ENCODE data around the gene JARID2. TPM values are rescaled to one million over a fixed set of nuclear protein-coding genes. Genes with fewer than 3 reads are reported as not detected.

JARID2 gene
- total and polyA plus RNA-seq, 10 of the 15 experiments (the other 5 are each of a cell fraction or from before 2014, with no cell fraction given) = 4.2 to 21.6 (median 11.7) TPM

DNA sequence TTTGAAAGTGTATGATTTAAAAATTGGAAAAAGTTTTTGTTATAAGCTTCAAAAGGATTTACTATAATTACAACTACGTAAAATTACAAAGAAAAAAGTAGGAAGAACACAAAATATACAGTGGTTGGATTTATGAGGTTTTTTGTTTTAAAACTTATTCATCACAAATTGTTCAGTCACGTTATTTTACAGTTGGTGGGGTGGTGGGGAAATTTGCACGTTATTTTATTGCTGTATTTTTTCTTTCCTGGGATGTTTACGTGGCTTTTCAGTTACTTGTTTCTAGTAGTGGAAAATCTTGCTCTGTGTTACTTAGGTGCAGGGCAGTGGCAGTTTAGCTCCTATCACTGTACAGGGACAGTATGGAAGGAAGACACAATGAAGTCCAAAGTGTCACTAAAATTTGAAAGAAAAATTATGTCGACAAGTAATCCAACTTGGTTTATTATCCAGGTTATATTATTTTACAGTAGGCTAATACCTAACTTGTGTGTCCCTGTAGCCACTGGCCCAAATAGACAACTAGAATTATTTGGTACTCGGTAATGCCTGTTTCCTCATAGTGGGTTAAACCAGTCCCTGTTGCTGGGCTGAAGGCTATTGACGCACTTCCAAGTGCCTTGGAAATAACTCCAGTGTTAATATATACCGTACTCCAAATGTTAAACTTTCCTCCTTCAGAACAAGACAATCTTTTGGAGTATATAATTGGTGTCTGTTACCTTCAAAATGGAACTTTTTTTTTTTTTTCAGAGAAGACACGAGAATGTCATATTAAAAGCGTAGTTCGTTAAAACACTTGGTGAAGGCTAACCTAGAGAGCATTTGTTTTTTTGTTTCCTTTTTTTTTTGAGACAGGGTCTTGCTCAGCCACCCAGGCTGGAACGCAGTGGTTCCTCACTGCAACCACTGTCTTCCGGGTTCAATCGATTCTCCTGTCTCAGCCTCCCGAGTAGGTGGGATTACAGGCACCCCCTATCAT is 4.6 kb downstream of the JARID2 start:
- H3K9ac ChIP-seq (ENCODE audit: control insufficient read depth, insufficient read depth, low read length) = peak overlapping the region; percentile 15
- 95% methylated on average over 15 of the region's 15 CpGs for WGBS (ENCODE audit: insufficient coverage, insufficient replicate concordance, low lambda C conversion rate, missing lambda C conversion rate)
- H2AFZ ChIP-seq (ENCODE audit: control insufficient read depth, low read depth, low read length) = no peak overlapping the region
- ATAC-seq = no peak
- no peak for FAIRE-seq
- ChIA-PET POLR2A (interaction anchor here (0.6 to 1.8 kb wide), 6 partner anchors 18 to 974 kb away, joined by 3 to 5 read pairs (median 3); no protein-coding TSS in a partner anchor), CTCF (interaction anchor here (1.1 to 7.3 kb wide), 6 partner anchors 38 to 194 kb away, joined by 3 to 75 read pairs (median 7); no protein-coding TSS in a partner anchor), SMC1A (ENCODE audit: uncharacterized antibody, unreplicated experiment) (interaction anchor here (0.7 to 8.0 kb wide), 14 partner anchors 16 to 536 kb away, joined by 3 to 95 read pairs (median 6); no protein-coding TSS in a partner anchor), RAD21 (ENCODE audit: unreplicated experiment) (interaction anchor here (0.5 to 6.4 kb wide), 11 partner anchors 9 to 374 kb away, joined by 3 to 66 read pairs (median 4); no protein-coding TSS in a partner anchor)
- H3K4me3 ChIP-seq = peak overlapping the region; percentile 94
- H3K4me1 ChIP-seq (ENCODE audit: control insufficient read depth, insufficient read depth, low read length) = peaks cover 40% of the 10 kb centered on the region
- in situ Hi-C loops (cut with MboI) = loop anchor here (5.0 kb wide), 1 partner anchor 137 kb away; no protein-coding TSS in a partner anchor
- DNase-seq (ENCODE audit: low read depth, low spot score) = no peak
- peak overlapping the region; percentile 92 for H3K27ac ChIP-seq (ENCODE audit: control insufficient read depth, insufficient read depth)
- TF ChIP-seq, protein P1, sequence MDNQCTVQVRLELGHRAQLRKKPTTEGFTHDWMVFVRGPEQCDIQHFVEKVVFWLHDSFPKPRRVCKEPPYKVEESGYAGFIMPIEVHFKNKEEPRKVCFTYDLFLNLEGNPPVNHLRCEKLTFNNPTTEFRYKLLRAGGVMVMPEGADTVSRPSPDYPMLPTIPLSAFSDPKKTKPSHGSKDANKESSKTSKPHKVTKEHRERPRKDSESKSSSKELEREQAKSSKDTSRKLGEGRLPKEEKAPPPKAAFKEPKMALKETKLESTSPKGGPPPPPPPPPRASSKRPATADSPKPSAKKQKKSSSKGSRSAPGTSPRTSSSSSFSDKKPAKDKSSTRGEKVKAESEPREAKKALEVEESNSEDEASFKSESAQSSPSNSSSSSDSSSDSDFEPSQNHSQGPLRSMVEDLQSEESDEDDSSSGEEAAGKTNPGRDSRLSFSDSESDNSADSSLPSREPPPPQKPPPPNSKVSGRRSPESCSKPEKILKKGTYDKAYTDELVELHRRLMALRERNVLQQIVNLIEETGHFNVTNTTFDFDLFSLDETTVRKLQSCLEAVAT (IDR thresholded peaks at IDR 0.05) = peak; percentile 93
- TF ChIP-seq RUNX3 (IDR thresholded peaks at IDR 0.05; ENCODE audit: low read length) = no peak
- no TSS peak for BruUV-seq (replicated peaks)
- peak overlapping the region; percentile 94 for H3K4me2 ChIP-seq (ENCODE audit: control insufficient read depth, insufficient read depth)
- no peaks in the 10 kb centered on the region for H4K20me1 ChIP-seq (ENCODE audit: control insufficient read depth, insufficient read depth)
- no peaks in the 10 kb centered on the region; a peak in 1 of 4 replicates for H3K36me3 ChIP-seq (ENCODE audit: control insufficient read depth in 2 of 2, insufficient read depth in 2 of 2, low read length in 1 of 2)
- H3K9me3 ChIP-seq (replicated peaks; ENCODE audit: control insufficient read depth, insufficient read depth, low read length) = no peaks in the 10 kb centered on the region
- H3K79me2 ChIP-seq (ENCODE audit: control insufficient read depth, insufficient read depth, low read length) = peaks cover 93% of the 10 kb centered on the region
- H3K27me3 ChIP-seq (replicated peaks in 1 of 2; ENCODE audit: control insufficient read depth in 2 of 2, insufficient read depth in 2 of 2, low read length in 1 of 2) = no peaks in the 10 kb centered on the region
- intact Hi-C loops (cut with micrococcal nuclease; ENCODE audit: unreplicated experiment) = loop anchor here (10.0 kb wide), 1 partner anchor 1126 kb away; no protein-coding TSS in a partner anchor
